ENCODE data around the gene DNAAF8.

DNA sequence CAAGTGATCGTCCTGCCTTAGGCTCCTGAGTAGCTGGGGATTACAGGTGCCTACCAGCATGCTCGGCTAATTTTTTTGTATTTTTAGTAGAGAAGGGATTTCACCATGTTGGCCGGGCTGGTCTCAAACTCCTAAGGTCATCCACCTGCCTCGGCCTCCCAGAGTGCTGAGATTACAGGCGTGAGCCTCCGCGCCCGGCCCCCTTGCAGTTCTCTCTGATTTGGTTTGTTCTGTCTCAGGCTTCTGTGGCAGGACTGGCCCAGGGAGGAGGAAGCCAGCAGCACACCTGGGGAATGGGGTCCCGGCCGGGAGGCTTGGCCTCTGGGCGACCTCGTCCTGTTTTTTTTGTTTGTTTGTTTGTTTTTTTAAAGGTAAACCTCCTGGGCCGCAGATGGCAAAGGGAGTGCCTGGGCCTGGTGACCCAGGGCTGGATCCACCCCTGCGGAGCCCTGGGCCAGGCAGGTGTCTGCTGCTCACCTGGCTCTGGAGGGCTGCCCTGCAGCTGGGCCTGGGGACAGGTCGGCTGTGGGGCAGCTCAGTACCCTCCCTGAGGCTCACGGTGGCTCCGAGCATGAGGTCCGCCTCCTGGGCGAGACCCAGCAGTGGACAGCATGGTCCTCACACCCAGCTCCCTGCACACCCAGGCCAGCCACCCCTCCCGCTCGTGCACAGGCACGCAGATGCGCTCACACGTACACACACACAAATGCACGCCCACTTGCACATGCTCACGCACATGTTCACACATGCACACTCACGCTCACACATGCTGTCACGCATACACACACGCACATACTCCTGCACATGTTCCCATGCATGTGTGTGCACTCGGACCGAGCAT is 44.3 kb upstream of the DNAAF8 start:
- TF ChIP-seq POLR2A (IDR thresholded peaks at IDR 0.05), result no peak
- TF ChIP-seq, protein P1, sequence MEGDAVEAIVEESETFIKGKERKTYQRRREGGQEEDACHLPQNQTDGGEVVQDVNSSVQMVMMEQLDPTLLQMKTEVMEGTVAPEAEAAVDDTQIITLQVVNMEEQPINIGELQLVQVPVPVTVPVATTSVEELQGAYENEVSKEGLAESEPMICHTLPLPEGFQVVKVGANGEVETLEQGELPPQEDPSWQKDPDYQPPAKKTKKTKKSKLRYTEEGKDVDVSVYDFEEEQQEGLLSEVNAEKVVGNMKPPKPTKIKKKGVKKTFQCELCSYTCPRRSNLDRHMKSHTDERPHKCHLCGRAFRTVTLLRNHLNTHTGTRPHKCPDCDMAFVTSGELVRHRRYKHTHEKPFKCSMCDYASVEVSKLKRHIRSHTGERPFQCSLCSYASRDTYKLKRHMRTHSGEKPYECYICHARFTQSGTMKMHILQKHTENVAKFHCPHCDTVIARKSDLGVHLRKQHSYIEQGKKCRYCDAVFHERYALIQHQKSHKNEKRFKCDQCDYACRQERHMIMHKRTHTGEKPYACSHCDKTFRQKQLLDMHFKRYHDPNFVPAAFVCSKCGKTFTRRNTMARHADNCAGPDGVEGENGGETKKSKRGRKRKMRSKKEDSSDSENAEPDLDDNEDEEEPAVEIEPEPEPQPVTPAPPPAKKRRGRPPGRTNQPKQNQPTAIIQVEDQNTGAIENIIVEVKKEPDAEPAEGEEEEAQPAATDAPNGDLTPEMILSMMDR (IDR thresholded peaks at IDR 0.05), result no peak
